Hematopoietic multipotent progenitor cell treated with erythropoietin and hydrocortisone succinate and interleukin-3 and kit ligand, for 15 days (in vitro differentiated cells): Measurements from ENCODE around the gene NCK1.

ENCODE experiments used
- DNase-seq: peaks from one replicate; pipeline ENCODE4 v3.0.0-alpha.2; 2015; ENCODE audit warnings: low spot score

NCK1 gene

GRCh38 chr3:136988651-136989050 lies 126.6 kb downstream of the NCK1 start:
- DNase-seq = no peak

GRCh38 chr3:136989781-136990524 lies 127.9 kb downstream of the NCK1 start:
- no peak for DNase-seq

GRCh38 chr3:136990826-136991225 lies 128.8 kb downstream of the NCK1 start:
- DNase-seq = no peak

DNA sequence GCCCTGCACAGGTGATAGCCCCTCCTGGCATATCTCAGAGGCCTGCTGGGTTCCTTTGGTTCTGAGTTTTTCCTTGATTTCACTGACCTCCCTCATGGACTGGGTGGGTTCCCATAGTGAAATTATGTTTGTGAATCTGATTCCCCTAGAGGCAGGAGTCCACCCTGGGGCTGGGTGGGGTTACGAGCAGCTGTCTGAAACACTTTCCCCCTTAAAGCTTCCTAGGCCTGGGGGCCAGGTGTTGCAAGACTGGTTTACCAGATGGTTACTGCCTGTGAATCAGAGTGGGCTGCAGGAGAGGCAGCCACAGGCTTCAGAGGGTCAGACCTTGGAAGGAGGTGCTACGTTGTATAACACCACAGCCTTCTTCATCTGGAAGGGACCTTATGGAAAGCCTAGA lies 130.1 kb downstream of the NCK1 start:
- DNase-seq = no peak

DNA sequence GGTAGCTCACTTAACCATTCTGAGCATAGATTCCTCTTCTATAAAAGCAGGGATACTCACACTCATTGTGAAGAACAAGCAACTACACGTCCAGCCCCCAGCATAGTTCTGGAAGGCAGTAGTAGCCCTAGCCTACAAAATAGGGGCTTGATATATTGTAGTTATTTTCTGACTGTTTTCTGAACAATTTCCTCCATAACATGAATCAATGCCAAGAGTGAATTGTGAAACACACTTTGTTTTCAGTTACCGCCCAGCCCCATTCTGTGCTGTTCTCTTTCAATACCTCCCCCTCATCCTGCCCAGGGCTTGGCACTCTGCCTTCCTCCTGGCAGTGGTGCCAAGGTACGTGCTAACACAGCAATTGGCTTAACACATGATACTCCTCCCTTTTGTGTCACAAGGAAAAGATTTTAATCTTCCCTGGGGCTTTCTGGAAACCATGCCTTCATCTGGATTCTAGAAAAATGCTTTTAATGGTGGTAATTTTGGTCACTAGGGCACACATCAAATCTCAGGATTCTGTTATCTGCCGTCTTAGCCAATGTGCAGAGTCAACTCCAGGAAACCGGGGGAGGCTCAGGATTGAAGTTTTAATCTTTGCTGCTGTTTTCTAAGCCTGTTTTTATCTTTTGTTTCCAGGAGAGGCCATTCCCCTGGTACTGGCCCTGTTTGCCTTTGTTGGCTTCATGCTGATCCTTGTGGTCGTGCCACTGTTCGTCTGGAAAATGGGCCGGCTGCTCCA lies 132.9 kb downstream of the NCK1 start:
- DNase-seq = no peak

- no peak for DNase-seq
Measured at GRCh38 chr3:136995652-136996051, 133.6 kb downstream of the NCK1 start.
